ENCODE data around the gene DLG2. TPM values are rescaled to one million over a fixed set of nuclear protein-coding genes. Genes with fewer than 3 reads are reported as not detected.

The DLG2 gene
- total RNA-seq, 2 experiments from 2014 or later = 6.9 to 8.2 TPM

DNA sequence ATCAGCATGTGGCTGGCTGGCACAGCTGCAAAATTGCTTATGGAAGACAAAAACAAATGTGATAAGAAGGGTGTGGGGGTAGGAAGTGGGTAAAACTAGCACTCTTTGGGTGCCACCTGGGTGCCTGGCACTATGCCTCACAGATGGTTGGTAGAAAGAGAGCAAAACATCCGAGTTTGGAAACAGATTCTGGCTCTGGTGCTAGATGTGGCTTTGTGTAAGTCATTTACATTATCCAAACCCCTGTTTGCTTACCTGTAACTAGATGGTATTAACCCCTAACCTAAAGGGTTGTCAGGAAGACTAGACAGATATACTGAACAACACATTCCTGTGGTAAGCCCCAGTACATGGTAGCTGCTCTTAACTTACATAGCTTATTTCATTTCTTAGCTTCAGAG, 905.6 kb downstream of the DLG2 start:
- Histone ChIP-seq H3K4me1 (ENCODE audit: insufficient read depth, low read length, poor library complexity, severe bottlenecking) (no peaks in the 10 kb centered on the region), H3K79me2 (ENCODE audit: insufficient read depth, low read depth, low read length) (no peaks in the 10 kb centered on the region), H2AFZ (ENCODE audit: low read length) (no peak overlapping the region), H3K4me2 (ENCODE audit: low read length) (no peak overlapping the region), H3K9me3 (ENCODE audit: low read length) (no peaks in the 10 kb centered on the region), H3K4me3 (ENCODE audit: low read depth, low read length, poor library complexity, severe bottlenecking) (no peak overlapping the region), H3K9me2 (ENCODE audit: insufficient read depth, low read length) (no peaks in the 10 kb centered on the region), H3K27ac (ENCODE audit: low read depth, low read length, poor library complexity, severe bottlenecking) (no peak overlapping the region), H3K36me3 (ENCODE audit: insufficient read depth, low read length) (no peaks in the 10 kb centered on the region), H4K20me1 (ENCODE audit: insufficient read depth, low read length) (no peaks in the 10 kb centered on the region)
- ChIA-PET POLR2A (no interaction called here), CTCF (ENCODE audit: unreplicated experiment) (no interaction called here)
- BruUV-seq (replicated peaks) = no TSS peak
- DNase-seq (ENCODE audit: low spot score) = no peak
- TF ChIP-seq, protein P1, sequence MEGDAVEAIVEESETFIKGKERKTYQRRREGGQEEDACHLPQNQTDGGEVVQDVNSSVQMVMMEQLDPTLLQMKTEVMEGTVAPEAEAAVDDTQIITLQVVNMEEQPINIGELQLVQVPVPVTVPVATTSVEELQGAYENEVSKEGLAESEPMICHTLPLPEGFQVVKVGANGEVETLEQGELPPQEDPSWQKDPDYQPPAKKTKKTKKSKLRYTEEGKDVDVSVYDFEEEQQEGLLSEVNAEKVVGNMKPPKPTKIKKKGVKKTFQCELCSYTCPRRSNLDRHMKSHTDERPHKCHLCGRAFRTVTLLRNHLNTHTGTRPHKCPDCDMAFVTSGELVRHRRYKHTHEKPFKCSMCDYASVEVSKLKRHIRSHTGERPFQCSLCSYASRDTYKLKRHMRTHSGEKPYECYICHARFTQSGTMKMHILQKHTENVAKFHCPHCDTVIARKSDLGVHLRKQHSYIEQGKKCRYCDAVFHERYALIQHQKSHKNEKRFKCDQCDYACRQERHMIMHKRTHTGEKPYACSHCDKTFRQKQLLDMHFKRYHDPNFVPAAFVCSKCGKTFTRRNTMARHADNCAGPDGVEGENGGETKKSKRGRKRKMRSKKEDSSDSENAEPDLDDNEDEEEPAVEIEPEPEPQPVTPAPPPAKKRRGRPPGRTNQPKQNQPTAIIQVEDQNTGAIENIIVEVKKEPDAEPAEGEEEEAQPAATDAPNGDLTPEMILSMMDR (conservative IDR thresholded peaks at IDR 0.05; ENCODE audit: low read length) = no peak
- TF ChIP-seq EZH2phosphoT487 (IDR thresholded peaks at IDR 0.05; ENCODE audit: borderline replicate concordance, low read depth, low read length) = no peak
- intact Hi-C loops (cut with micrococcal nuclease; ENCODE audit: unreplicated experiment) = no loop called here

DNA sequence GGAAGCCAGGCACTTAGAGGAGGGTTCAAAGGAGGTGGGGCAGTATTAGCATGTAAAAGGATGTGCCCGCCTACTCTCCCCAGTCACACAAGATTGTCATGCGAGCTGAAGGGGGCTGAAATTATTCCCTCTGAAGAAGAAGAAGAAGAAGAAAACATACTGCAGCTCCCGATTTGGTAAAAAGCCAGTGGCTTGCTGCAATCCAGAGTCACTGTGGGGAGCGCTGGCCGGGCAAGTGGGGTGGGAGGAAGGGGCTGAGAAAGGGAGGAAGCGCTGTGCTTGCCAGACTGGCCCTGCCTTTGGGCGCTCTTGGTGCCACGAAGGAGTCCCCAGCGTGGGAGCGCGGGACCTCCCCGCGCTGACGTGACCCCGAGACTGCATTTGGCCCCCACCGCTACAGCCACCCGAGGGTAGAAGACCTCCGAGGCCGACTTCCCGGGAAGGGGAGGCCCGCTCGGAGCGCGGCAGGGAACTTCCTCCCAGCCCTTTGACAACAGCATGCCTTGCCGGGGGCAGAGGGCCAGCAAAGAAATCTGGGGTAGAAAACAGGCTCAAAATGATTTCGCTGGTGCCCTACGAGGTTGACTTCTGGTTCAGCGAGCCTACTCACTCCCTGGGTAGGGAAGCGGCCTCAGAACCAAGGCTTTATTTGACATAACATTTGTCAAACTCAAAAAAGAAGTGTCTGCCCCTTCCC, 906.3 kb downstream of the DLG2 start:
- no peaks in the 10 kb centered on the region for H3K79me2 ChIP-seq (ENCODE audit: insufficient read depth, low read depth, low read length)
- H3K36me3 ChIP-seq (ENCODE audit: insufficient read depth, low read length) = no peaks in the 10 kb centered on the region
- no peaks in the 10 kb centered on the region for H3K9me3 ChIP-seq (ENCODE audit: low read length)
- intact Hi-C loops (cut with micrococcal nuclease; ENCODE audit: unreplicated experiment) = no loop called here
- ChIA-PET POLR2A (no interaction called here), CTCF (ENCODE audit: unreplicated experiment) (no interaction called here)
- no peaks in the 10 kb centered on the region for H4K20me1 ChIP-seq (ENCODE audit: insufficient read depth, low read length)
- H3K4me2 ChIP-seq (ENCODE audit: low read length) = no peak overlapping the region
- H3K4me1 ChIP-seq (ENCODE audit: insufficient read depth, low read length, poor library complexity, severe bottlenecking) = no peaks in the 10 kb centered on the region
- DNase-seq (ENCODE audit: low spot score) = no peak
- no peak overlapping the region for H3K4me3 ChIP-seq (ENCODE audit: low read depth, low read length, poor library complexity, severe bottlenecking)
- no peak overlapping the region for H3K27ac ChIP-seq (ENCODE audit: low read depth, low read length, poor library complexity, severe bottlenecking)
- no peaks in the 10 kb centered on the region for H3K9me2 ChIP-seq (ENCODE audit: insufficient read depth, low read length)
- BruUV-seq (replicated peaks) = no TSS peak
- no peak for TF ChIP-seq EZH2phosphoT487 (IDR thresholded peaks at IDR 0.05; ENCODE audit: borderline replicate concordance, low read depth, low read length)
- TF ChIP-seq, protein P1 (conservative IDR thresholded peaks at IDR 0.05; ENCODE audit: low read length) = no peak
- H2AFZ ChIP-seq (ENCODE audit: low read length) = no peak overlapping the region

DNA sequence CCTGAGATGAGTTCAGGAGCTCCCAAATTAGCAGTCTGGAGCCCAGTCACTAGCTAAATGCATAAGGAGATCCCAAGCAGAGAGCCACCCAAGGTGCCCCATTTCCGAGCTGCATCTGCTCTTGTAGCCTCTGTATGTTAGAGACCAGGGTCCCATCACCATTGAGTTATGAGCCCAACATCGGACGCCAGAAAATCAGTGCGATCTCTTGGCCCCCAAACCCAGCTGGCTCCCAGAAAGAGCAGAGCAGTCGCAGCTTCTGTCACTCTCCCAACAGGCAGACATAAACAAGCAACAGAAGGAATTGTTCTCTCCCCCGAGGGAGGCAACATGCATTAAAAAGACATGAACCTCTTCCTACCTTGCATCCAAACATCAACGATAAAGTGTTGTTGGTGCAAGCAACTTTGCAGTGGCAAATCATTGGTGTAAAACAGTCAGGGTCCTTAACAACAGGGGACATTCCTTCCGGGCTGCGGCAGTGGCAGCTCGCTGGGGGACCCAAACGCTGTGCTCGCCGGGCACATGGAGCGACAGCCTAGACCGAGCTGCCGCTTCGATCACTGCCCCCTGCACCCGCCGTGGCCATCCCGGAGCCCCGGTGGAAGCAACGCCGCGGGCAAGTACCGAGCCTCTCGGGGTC, 907.1 kb downstream of the DLG2 start:
- Histone ChIP-seq H3K36me3 (ENCODE audit: insufficient read depth, low read length) (no peaks in the 10 kb centered on the region), H2AFZ (ENCODE audit: low read length) (no peak overlapping the region), H3K4me2 (ENCODE audit: low read length) (no peak overlapping the region), H3K79me2 (ENCODE audit: insufficient read depth, low read depth, low read length) (no peaks in the 10 kb centered on the region), H3K4me3 (ENCODE audit: low read depth, low read length, poor library complexity, severe bottlenecking) (no peak overlapping the region), H3K27ac (ENCODE audit: low read depth, low read length, poor library complexity, severe bottlenecking) (no peak overlapping the region), H3K9me3 (ENCODE audit: low read length) (no peaks in the 10 kb centered on the region), H4K20me1 (ENCODE audit: insufficient read depth, low read length) (no peaks in the 10 kb centered on the region), H3K4me1 (ENCODE audit: insufficient read depth, low read length, poor library complexity, severe bottlenecking) (no peaks in the 10 kb centered on the region), H3K9me2 (ENCODE audit: insufficient read depth, low read length) (no peaks in the 10 kb centered on the region)
- POLR2A ChIA-PET = no interaction called here
- no TSS peak for BruUV-seq (replicated peaks)
- CTCF ChIA-PET (ENCODE audit: unreplicated experiment) = no interaction called here
- intact Hi-C loops (cut with micrococcal nuclease; ENCODE audit: unreplicated experiment) = no loop called here
- DNase-seq (ENCODE audit: low spot score) = no peak
- no peak for TF ChIP-seq EZH2phosphoT487 (IDR thresholded peaks at IDR 0.05; ENCODE audit: borderline replicate concordance, low read depth, low read length)
- TF ChIP-seq, protein P1 (conservative IDR thresholded peaks at IDR 0.05; ENCODE audit: low read length) = no peak
